Right atrium auricular region (tissue), 2 donors: ENCODE data around the gene AMBRA1. TPM values are rescaled to one million over a fixed set of nuclear protein-coding genes. Genes with fewer than 3 reads are reported as not detected.

ENCODE experiments used
- DNase-seq: peaks from one replicate; pipeline ENCODE4 v3.0.0-alpha.2; 2019; ENCODE audit warnings: low spot score
- H3K27ac ChIP-seq, 2 donors: fragments of 200-600 bp; sonication (generic); 1 replicate in 1 of 2; 2 replicates in 1 of 2; pipeline ENCODE4 v1.5.1; 2016 to 2019
- H3K27me3 ChIP-seq, 2 donors: fragments of 200-600 bp; sonication (generic); one replicate each; pipeline versions ENCODE4 v1.5.1 to v1.6.0; 2017 to 2019
- H3K36me3 ChIP-seq: fragments of 200-600 bp; sonication (generic); one replicate; pipeline ENCODE4 v1.5.1; 2016
- H3K4me1 ChIP-seq, 2 donors: fragments of 200-600 bp; sonication (generic); one replicate each; pipeline versions ENCODE4 v1.5.1 to v1.6.0; 2017 to 2019
- H3K4me3 ChIP-seq, 2 donors: fragments of 200-600 bp; sonication (generic); 1 replicate in 1 of 2; 2 replicates in 1 of 2; pipeline ENCODE4 v1.5.1; 2017 to 2019; ENCODE audit warnings: mild to moderate bottlenecking in 1 of 2, moderate library complexity in 1 of 2
- H3K9me3 ChIP-seq, 2 donors: fragments of 200-600 bp; sonication (generic); one replicate each; pipeline ENCODE4 v1.5.1; 2019
- total RNA-seq, 2 donors: library from RNA; depleted of rRNA; stranded (reverse); fragments of >200 nt; gene quantifications; one replicate each; pipeline ENCODE4 v1.1.0, GENCODE V29; 2016
- TF ChIP-seq, protein P1 (sequence below), 2 donors: fragments of 200-600 bp; sonication (generic); IDR thresholded peaks; one replicate each; pipeline ENCODE4 v1.5.1; 2019; ENCODE audit warnings: antibody characterized with exemption in 2 of 2

Gene AMBRA1
- total RNA-seq, 2 donors from 2014 or later, result 16.8 to 22.0 TPM

DNA sequence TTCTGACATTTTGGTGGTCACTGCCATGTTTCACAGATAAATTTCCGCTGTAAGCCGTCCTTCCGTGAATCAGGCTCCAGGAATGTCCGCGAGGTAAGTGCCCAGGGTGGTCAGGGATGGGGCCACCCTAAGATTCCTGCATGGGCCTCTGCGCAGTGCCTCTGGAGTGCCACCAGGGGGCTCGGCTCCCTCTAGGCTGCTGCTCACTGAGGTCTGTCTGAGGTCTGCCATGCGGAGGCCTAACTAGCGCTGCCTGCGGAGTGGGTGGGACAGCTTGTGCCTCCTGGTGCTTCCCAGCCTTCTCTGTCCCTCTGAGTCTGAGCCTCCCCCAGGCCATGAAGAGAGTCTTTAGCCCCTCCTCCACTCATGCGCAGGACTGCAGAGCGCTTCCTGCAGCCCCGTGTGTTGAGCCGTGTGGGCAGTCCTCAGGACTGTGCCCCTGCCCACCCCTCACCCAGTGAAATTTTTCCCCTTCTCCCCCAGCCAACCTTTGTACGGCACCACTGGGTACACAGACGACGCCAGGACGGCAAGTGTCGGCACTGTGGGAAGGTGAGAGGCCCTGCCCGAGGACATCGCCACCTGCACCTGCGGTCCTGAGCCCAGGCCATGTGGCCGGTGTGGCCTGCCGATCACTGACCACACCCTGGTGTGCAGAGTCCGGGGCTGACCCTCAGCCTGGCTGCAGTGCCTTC lies 224.2 kb downstream of the AMBRA1 start:
- DNase-seq, result no peak
- TF ChIP-seq, protein P1, sequence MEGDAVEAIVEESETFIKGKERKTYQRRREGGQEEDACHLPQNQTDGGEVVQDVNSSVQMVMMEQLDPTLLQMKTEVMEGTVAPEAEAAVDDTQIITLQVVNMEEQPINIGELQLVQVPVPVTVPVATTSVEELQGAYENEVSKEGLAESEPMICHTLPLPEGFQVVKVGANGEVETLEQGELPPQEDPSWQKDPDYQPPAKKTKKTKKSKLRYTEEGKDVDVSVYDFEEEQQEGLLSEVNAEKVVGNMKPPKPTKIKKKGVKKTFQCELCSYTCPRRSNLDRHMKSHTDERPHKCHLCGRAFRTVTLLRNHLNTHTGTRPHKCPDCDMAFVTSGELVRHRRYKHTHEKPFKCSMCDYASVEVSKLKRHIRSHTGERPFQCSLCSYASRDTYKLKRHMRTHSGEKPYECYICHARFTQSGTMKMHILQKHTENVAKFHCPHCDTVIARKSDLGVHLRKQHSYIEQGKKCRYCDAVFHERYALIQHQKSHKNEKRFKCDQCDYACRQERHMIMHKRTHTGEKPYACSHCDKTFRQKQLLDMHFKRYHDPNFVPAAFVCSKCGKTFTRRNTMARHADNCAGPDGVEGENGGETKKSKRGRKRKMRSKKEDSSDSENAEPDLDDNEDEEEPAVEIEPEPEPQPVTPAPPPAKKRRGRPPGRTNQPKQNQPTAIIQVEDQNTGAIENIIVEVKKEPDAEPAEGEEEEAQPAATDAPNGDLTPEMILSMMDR (IDR thresholded peaks at IDR 0.05), result peak; percentile 64 to 87
- Histone ChIP-seq H3K27me3 (no peaks in the 10 kb centered on the region), H3K27ac (no peak overlapping the region), H3K4me3 (no peak overlapping the region), H3K4me1 (peaks cover 0 to 34% of the 10 kb centered on the region in 2 donors), H3K9me3 (no peaks in the 10 kb centered on the region), H3K36me3 (peaks cover 63% of the 10 kb centered on the region)

DNA sequence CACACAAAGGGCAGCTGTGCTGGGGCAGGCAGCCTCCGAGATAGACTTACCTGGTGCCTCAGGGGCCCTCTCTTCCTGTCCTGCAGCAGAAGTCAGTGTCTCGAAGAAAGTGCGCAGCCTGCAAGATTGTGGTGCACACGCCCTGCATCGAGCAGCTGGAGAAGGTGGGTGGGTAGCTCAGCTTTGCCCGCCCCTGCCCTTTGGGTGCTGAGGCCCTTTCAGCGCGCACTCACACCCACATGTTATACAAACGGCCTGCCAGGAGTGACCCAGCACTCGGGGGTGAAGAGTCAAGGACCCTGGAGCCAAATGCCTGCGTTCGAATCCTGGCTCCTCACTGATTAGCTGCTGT lies 225.9 kb downstream of the AMBRA1 start:
- Histone ChIP-seq H3K27me3 (no peaks in the 10 kb centered on the region), H3K9me3 (no peaks in the 10 kb centered on the region), H3K36me3 (peaks cover 50% of the 10 kb centered on the region), H3K27ac (peak overlapping the region in 1 of 2 donors; percentile 88), H3K4me3 (no peak overlapping the region), H3K4me1 (peaks cover 5 to 51% of the 10 kb centered on the region in 2 donors)
- TF ChIP-seq, protein P1 (IDR thresholded peaks at IDR 0.05), result peak in 1 of 2 donors; percentile 32
- no peak for DNase-seq

DNA sequence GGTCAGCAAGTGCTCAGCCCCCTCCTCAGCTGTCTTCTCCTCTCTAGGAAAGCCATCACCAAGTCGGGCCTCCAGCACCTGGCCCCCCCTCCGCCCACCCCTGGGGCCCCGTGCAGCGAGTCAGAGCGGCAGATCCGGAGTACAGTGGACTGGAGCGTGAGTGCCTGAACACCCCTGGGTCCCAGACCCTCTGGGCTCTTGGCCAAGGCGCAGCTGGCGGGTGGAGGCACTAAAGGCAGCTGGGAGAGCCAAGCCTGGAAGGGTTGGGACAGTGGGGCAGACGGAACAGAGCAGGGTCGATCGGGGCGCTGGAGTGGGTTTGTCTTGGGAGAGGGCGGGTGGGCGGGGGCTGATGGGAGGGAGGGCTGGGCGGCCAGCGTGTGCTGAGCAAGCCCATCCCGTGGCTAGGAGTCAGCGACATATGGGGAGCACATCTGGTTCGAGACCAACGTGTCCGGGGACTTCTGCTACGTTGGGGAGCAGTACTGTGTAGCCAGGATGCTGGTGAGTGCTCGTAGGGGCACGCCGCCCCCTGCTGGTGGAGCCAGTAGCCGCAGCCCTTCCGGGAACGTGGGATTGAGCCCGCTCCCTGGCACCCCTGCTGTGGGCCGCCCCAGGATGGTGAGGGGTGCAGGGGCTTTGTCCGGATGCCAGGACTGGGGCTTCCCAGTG lies 226.4 kb downstream of the AMBRA1 start:
- DNase-seq, result no peak
- H3K27ac ChIP-seq, result peak overlapping the region; percentile 88 to 90
- TF ChIP-seq, protein P1 (IDR thresholded peaks at IDR 0.05), result peak; percentile 92 to 97
- no peaks in the 10 kb centered on the region for H3K9me3 ChIP-seq
- no peaks in the 10 kb centered on the region for H3K27me3 ChIP-seq
- H3K36me3 ChIP-seq, result peaks cover 45% of the 10 kb centered on the region
- H3K4me1 ChIP-seq, result peaks cover 5 to 56% of the 10 kb centered on the region in 2 donors
- no peak overlapping the region for H3K4me3 ChIP-seq

DNA sequence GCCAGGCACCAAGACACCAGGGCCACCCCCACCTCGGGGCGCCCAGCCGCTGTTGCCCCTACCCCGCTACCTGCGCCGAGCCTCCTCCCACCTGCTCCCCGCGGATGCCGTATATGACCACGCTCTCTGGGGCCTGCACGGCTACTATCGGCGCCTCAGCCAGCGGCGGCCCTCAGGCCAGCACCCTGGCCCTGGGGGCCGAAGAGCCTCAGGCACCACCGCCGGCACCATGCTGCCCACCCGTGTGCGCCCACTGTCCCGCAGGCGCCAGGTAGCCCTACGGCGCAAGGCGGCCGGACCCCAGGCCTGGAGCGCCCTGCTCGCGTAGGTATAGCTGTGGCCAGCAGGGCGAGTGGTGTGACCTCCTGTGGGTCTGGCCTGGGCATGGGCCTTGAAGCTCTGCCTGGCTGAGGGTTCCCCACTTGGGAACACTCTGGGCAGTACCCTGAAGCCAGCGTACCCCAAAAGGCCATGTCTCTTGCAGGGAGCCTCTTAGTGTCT lies 227.1 kb downstream of the AMBRA1 start:
- peak overlapping the region; percentile 88 to 90 for H3K27ac ChIP-seq
- peaks cover 5 to 63% of the 10 kb centered on the region in 2 donors for H3K4me1 ChIP-seq
- peaks cover 38% of the 10 kb centered on the region for H3K36me3 ChIP-seq

DNA sequence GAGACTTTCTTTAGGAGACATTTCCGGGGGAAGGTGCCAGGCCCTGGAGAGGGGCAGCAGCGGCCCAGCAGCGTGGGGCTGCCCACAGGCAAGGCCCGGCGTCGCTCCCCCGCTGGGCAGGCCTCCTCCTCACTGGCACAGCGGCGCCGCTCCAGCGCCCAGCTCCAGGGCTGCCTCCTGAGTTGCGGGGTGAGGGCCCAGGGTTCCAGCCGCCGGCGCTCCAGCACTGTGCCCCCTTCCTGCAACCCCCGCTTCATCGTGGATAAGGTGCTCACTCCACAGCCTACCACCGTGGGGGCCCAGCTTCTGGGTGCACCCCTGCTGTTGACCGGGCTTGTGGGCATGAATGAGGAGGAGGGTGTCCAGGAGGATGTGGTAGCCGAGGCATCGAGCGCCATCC lies 227.6 kb downstream of the AMBRA1 start:
- peak overlapping the region; percentile 88 to 90 for H3K27ac ChIP-seq
- DNase-seq, result no peak
- no peaks in the 10 kb centered on the region for H3K27me3 ChIP-seq
- H3K4me1 ChIP-seq, result peaks cover 5 to 68% of the 10 kb centered on the region in 2 donors
- no peaks in the 10 kb centered on the region for H3K9me3 ChIP-seq
- TF ChIP-seq, protein P1 (IDR thresholded peaks at IDR 0.05), result no peak
- no peak overlapping the region for H3K4me3 ChIP-seq
- H3K36me3 ChIP-seq, result peaks cover 34% of the 10 kb centered on the region

More for the DNA sequence above, 227.1 kb downstream of the AMBRA1 start:
- no peaks in the 10 kb centered on the region for H3K9me3 ChIP-seq
- TF ChIP-seq, protein P1 (IDR thresholded peaks at IDR 0.05), result no peak
- no peaks in the 10 kb centered on the region for H3K27me3 ChIP-seq
- DNase-seq, result no peak
- H3K4me3 ChIP-seq, result no peak overlapping the region
